Measurements from ENCODE around the gene CX3CR1. TPM values are rescaled to one million over a fixed set of nuclear protein-coding genes. Genes with fewer than 3 reads are reported as not detected.

The CX3CR1 gene
- total RNA-seq, 1 donor: not detected

GRCh38 chr3:39219702-39220101 lies 60.1 kb downstream of the CX3CR1 start:
- TF ChIP-seq, protein P1, sequence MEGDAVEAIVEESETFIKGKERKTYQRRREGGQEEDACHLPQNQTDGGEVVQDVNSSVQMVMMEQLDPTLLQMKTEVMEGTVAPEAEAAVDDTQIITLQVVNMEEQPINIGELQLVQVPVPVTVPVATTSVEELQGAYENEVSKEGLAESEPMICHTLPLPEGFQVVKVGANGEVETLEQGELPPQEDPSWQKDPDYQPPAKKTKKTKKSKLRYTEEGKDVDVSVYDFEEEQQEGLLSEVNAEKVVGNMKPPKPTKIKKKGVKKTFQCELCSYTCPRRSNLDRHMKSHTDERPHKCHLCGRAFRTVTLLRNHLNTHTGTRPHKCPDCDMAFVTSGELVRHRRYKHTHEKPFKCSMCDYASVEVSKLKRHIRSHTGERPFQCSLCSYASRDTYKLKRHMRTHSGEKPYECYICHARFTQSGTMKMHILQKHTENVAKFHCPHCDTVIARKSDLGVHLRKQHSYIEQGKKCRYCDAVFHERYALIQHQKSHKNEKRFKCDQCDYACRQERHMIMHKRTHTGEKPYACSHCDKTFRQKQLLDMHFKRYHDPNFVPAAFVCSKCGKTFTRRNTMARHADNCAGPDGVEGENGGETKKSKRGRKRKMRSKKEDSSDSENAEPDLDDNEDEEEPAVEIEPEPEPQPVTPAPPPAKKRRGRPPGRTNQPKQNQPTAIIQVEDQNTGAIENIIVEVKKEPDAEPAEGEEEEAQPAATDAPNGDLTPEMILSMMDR (IDR thresholded peaks at IDR 0.05; ENCODE audit: insufficient read depth, low read length): no peak
- no peak overlapping the region for H3K4me3 ChIP-seq (ENCODE audit: low read depth, low read length)
- no peak for DNase-seq (ENCODE audit: low read depth)

DNA sequence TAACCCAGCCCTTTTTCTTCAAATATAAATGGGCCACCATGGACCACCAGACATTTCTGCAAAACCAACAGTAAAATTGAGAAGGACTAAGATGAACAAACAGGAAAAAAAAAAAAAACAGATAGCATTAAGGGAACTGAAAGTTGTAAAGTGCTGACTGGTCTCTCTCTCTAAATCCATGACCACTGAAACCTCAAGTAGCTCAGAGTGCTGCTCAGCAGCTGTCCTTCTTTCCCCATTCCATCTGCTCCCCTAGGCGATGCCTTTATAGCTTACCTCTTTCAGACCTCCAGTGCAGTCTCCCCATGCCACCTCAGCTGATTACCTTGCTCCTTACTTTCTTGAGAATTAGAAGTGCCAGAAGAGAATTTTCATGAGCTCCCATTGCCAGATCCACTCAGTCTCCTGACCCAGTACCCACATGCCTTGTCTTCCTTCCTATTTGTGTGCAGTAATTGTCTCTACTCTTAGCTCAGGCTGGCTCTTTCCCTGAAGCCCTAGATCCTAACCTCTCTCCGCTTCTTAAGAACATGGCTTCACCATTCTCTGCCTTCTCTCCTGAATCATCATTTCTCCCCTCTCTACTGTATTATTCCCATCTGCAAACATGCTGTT lies 63.6 kb downstream of the CX3CR1 start:
- DNase-seq (ENCODE audit: low read depth): no peak
- TF ChIP-seq, protein P1 (IDR thresholded peaks at IDR 0.05; ENCODE audit: insufficient read depth, low read length): no peak

DNA sequence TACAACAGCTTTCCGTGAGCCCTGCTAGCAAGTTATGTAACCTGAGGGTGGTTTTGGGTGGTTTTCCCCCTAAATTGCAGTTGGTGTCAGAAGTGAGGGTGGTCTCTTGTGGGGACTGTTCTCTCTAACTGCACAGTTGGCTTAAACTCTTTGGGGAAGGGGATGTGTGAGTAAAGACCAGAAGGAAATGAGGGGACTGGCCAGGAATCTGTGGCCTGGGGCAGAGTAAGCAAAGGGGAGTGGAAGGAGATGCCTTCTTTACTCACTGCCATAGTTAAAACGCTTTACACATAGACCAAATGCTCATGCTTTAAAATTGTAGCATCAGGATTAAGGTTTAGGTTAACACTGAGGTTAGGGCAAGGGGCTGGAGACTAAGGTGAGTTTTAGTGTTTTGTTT lies 66.2 kb downstream of the CX3CR1 start:
- DNase-seq (ENCODE audit: low read depth): no peak
- TF ChIP-seq, protein P1 (IDR thresholded peaks at IDR 0.05; ENCODE audit: insufficient read depth, low read length): no peak

More for the DNA sequence above, 63.6 kb downstream of the CX3CR1 start:
- H3K4me3 ChIP-seq (ENCODE audit: low read depth, low read length): no peak overlapping the region

More for the DNA sequence above, 66.2 kb downstream of the CX3CR1 start:
- no peak overlapping the region for H3K4me3 ChIP-seq (ENCODE audit: low read depth, low read length)

Other genes starting within 250 kb of the CX3CR1 start
- under 0.01 and 0.25 TPM in 2 replicates for gene SCN11A, start 228.1 kb downstream of the CX3CR1 start, total RNA-seq (ENCODE audit: low replicate concordance)
- gene WDR48, start 228.0 kb downstream of the CX3CR1 start, total RNA-seq (ENCODE audit: low replicate concordance): 30.1 and 41.3 TPM in 2 replicates
- gene GORASP1, start 172.4 kb downstream of the CX3CR1 start, total RNA-seq (ENCODE audit: low replicate concordance): 24.0 and 29.7 TPM in 2 replicates
- 2.4 and 3.8 TPM in 2 replicates for gene TTC21A, start 172.4 kb downstream of the CX3CR1 start, total RNA-seq (ENCODE audit: low replicate concordance)
- gene CSRNP1, start 126.4 kb downstream of the CX3CR1 start, total RNA-seq (ENCODE audit: low replicate concordance): 1.9 and 6.4 TPM in 2 replicates
- gene XIRP1, start 87.4 kb downstream of the CX3CR1 start, total RNA-seq (ENCODE audit: low replicate concordance): 0.09 TPM in 1 of 2 replicates, not detected in the other
- not detected in 2 replicates for gene CCR8, start 49.7 kb upstream of the CX3CR1 start, total RNA-seq (ENCODE audit: low replicate concordance)
- gene SLC25A38, start 103.3 kb upstream of the CX3CR1 start, total RNA-seq (ENCODE audit: low replicate concordance): 19.3 and 39.5 TPM in 2 replicates
- 514 and 1,413 TPM in 2 replicates for gene RPSA, start 126.7 kb upstream of the CX3CR1 start, total RNA-seq (ENCODE audit: low replicate concordance)
- not detected in 2 replicates for gene MOBP, start 187.6 kb upstream of the CX3CR1 start, total RNA-seq (ENCODE audit: low replicate concordance)

Measured in fibroblast of the aortic adventitia (primary cell).